GM12891 (cell line): ENCODE results near the gene KRTAP4-16.
"Not testable (repeated sequence)": the region's sequence is repeated elsewhere in the genome, so short reads cannot be mapped to it uniquely, and the experiment has no call there.

Experiments used
- POLR2A ChIP-seq: IDR thresholded peaks from 2 replicates; pipeline ENCODE4 v1.6.1; 2011; ENCODE audit warnings: low read depth, low read length, control low read depth
- POLR2AphosphoS5 ChIP-seq: IDR thresholded peaks from 2 replicates; pipeline ENCODE4 v1.6.1; 2011; ENCODE audit warnings: low read depth, low read length, control low read depth

- not testable (repeated sequence) for TF ChIP-seq POLR2AphosphoS5, POLR2A
Observed at GRCh38 chr17:41117846-41118386, 15.9 kb upstream of the KRTAP4-16 start, which contains the start of gene KRTAP4-11.
